GM23338 (cell line): Measurements from ENCODE around the gene ZNF711. TPM values are rescaled to one million over a fixed set of nuclear protein-coding genes. Genes with fewer than 3 reads are reported as not detected.

Experiments used
- ATAC-seq: fragments of 200-7000 bp; cut with Tn5 transposase; 3 replicates; pipeline ENCODE4 v1.9.1; 2020
- DNase-seq: peaks from one replicate; pipeline ENCODE4 v3.0.0-alpha.2; 2015; ENCODE audit warnings: low spot score
- H2AFZ ChIP-seq: fragments of 200-600 bp; sonication (generic); 2 replicates; pipeline ENCODE4 v1.8.0; 2016; ENCODE audit warnings: antibody characterized with exemption, mild to moderate bottlenecking, moderate library complexity
- H3F3A ChIP-seq: fragments of 200-600 bp; sonication (generic); replicated peaks from 2 replicates; pipeline ENCODE4 v1.8.0; 2017; ENCODE audit warnings: antibody characterized with exemption, mixed run types, low read depth
- H3K27ac ChIP-seq: fragments of 200-600 bp; sonication (generic); 2 replicates; pipeline ENCODE4 v1.6.1; 2016; ENCODE audit warnings: low read depth
- H3K27me3 ChIP-seq: fragments of 200-600 bp; sonication (generic); 2 replicates; pipeline ENCODE4 v1.8.0; 2016; ENCODE audit warnings: mild to moderate bottlenecking, mixed run types, moderate library complexity; ENCODE audit not compliant: insufficient read depth
- H3K36me3 ChIP-seq: fragments of 200-600 bp; sonication (generic); 2 replicates; pipeline ENCODE4 v1.8.0; 2016; ENCODE audit warnings: mild to moderate bottlenecking; ENCODE audit not compliant: insufficient read depth
- H3K4me1 ChIP-seq: fragments of 200-600 bp; sonication (generic); 2 replicates; pipeline ENCODE4 v1.8.0; 2016; ENCODE audit warnings: mild to moderate bottlenecking, moderate library complexity; ENCODE audit not compliant: insufficient read depth
- H3K4me2 ChIP-seq: fragments of 200-600 bp; sonication (generic); 2 replicates; pipeline ENCODE4 v1.7.1; 2017; ENCODE audit warnings: mixed run types
- H3K4me3 ChIP-seq: fragments of 200-600 bp; sonication (generic); 2 replicates; pipeline ENCODE4 v1.6.1; 2016; ENCODE audit warnings: mixed run types
- H3K79me2 ChIP-seq: fragments of 200-600 bp; sonication (generic); replicated peaks from 2 replicates; pipeline ENCODE4 v1.8.0; 2017; ENCODE audit warnings: mild to moderate bottlenecking; ENCODE audit not compliant: insufficient read depth
- H3K9me2 ChIP-seq: fragments of 200-600 bp; sonication (generic); 2 replicates; pipeline ENCODE4 v1.8.0; 2017; ENCODE audit not compliant: insufficient read depth
- H4K20me1 ChIP-seq: fragments of 200-600 bp; sonication (generic); replicated peaks from 2 replicates; pipeline ENCODE4 v1.8.0; 2017; ENCODE audit warnings: mild to moderate bottlenecking; ENCODE audit not compliant: insufficient read depth
- H3K27ac Mint-ChIP-seq: 2 replicates; pipeline ENCODE4 v1.8.0; 2020; ENCODE audit warnings: inconsistent platforms, mild to moderate bottlenecking, moderate library complexity, mixed read lengths
- H3K27me3 Mint-ChIP-seq: 3 replicates; pipeline ENCODE4 v1.8.0; 2022; ENCODE audit warnings: low read depth, mild to moderate bottlenecking, moderate library complexity, mixed read lengths, inconsistent platforms; ENCODE audit not compliant: insufficient read depth, poor library complexity
- H3K36me3 Mint-ChIP-seq: 3 replicates; pipeline ENCODE4 v1.8.0; 2021; ENCODE audit warnings: low read depth, mild to moderate bottlenecking, inconsistent platforms, moderate library complexity, mixed read lengths
- H3K4me1 Mint-ChIP-seq: 3 replicates; pipeline ENCODE4 v1.8.0; 2020; ENCODE audit warnings: mild to moderate bottlenecking, inconsistent platforms, mixed read lengths
- H3K4me3 Mint-ChIP-seq: 3 replicates; pipeline ENCODE4 v1.8.0; 2021; ENCODE audit warnings: moderate library complexity, mild to moderate bottlenecking, inconsistent platforms, mixed read lengths
- H3K9me3 Mint-ChIP-seq: 3 replicates; pipeline ENCODE4 v1.8.0; 2020; ENCODE audit warnings: moderate library complexity, mild to moderate bottlenecking, inconsistent platforms, mixed read lengths
- CREB1 ChIP-seq: fragments of 250-450 bp; sonication (Bioruptor Pico); IDR thresholded peaks from 2 replicates; pipeline ENCODE4 v1.5.0; 2020; ENCODE audit warnings: low read depth, mild to moderate bottlenecking, moderate library complexity
- CTCF ChIP-seq, 2 experiments: fragments of 200-600 bp in 1 of 2; sonication (generic) in 1 of 2; conservative IDR thresholded peaks; 2 replicates each; pipeline versions ENCODE4 v1.5.1 to v1.6.1; 2016 to 2017; ENCODE audit warnings: antibody characterized with exemption in 2 of 2, low read depth in 2 of 2, mild to moderate bottlenecking in 2 of 2, moderate library complexity in 1 of 2
- ETS1 ChIP-seq: IDR thresholded peaks from 2 replicates; pipeline ENCODE4 v1.6.1; 2016; ENCODE audit warnings: antibody characterized with exemption
- EZH2 ChIP-seq: fragments of 200-600 bp; sonication (generic); IDR thresholded peaks from one replicate; pipeline ENCODE4 v1.8.0; 2017; ENCODE audit warnings: antibody characterized with exemption, mild to moderate bottlenecking, low read depth; ENCODE audit not compliant: unreplicated experiment
- NANOG ChIP-seq: IDR thresholded peaks from 2 replicates; pipeline ENCODE4 v1.6.1; 2016; ENCODE audit warnings: antibody characterized with exemption, borderline replicate concordance
- POLR2AphosphoS5 ChIP-seq: IDR thresholded peaks from 2 replicates; pipeline ENCODE4 v1.6.1; 2016; ENCODE audit warnings: antibody characterized with exemption, low read depth
- REST ChIP-seq: IDR thresholded peaks from one replicate; pipeline ENCODE4 v1.6.1; 2018; ENCODE audit warnings: antibody characterized with exemption; ENCODE audit not compliant: unreplicated experiment
- STAT1 ChIP-seq: IDR thresholded peaks from one replicate; pipeline ENCODE4 v1.6.1; 2016; ENCODE audit warnings: antibody characterized with exemption; ENCODE audit not compliant: unreplicated experiment
- ZNF462 ChIP-seq: fragments of 250-450 bp; sonication (Bioruptor Pico); IDR thresholded peaks from 2 replicates; pipeline ENCODE4 v1.5.0; 2020; ENCODE audit warnings: mild to moderate bottlenecking, moderate library complexity
- polyA plus RNA-seq: library from polyadenylated mRNA; unstranded; fragments of >200 nt; fragmentation: Nextera tagmentation; extraction: Ambion mirVana; gene quantifications from 2 replicates; pipeline ENCODE4 v1.2.1, GENCODE V29; 2016
- total RNA-seq: library from RNA; depleted of rRNA; stranded (reverse); fragments of >200 nt; shearing (Covaris generic); gene quantifications from 2 replicates; pipeline ENCODE4 v1.2.3, GENCODE V29; 2014

ZNF711 gene
- total and polyA plus RNA-seq, 2 experiments from 2014 or later, result 12.2 to 20.0 TPM

- TF ChIP-seq CTCF (conservative IDR thresholded peaks at IDR 0.05; ENCODE audit: low read depth in 2 of 2), result no peak
- no peak for TF ChIP-seq REST
- TF ChIP-seq NANOG, result no peak
- TF ChIP-seq EZH2, result no peak
- TF ChIP-seq STAT1, result no peak
Observed at GRCh38 chrX:85196319-85196718, 47.5 kb upstream of the ZNF711 start (continued).

GRCh38 chrX:85203461-85203970, 40.3 kb upstream of the ZNF711 start:
- Mint-ChIP-seq H3K27me3 (no peaks in the 10 kb centered on the region), H3K4me1 (no peaks in the 10 kb centered on the region), H3K27ac (no peak overlapping the region), H3K36me3 (no peaks in the 10 kb centered on the region), H3K9me3 (no peaks in the 10 kb centered on the region), H3K4me3 (no peak overlapping the region)
- H2AFZ ChIP-seq, result no peak overlapping the region
- no peaks in the 10 kb centered on the region for H3K36me3 ChIP-seq
- H3K79me2 ChIP-seq, result no peaks in the 10 kb centered on the region
- H3K4me2 ChIP-seq, result no peak overlapping the region
- no peak for DNase-seq
- H4K20me1 ChIP-seq, result no peaks in the 10 kb centered on the region
- H3F3A ChIP-seq, result no peaks in the 10 kb centered on the region
- H3K9me2 ChIP-seq, result no peaks in the 10 kb centered on the region
- no peak for ATAC-seq
- no peaks in the 10 kb centered on the region for H3K27me3 ChIP-seq
- H3K4me3 ChIP-seq, result no peak overlapping the region
- H3K27ac ChIP-seq, result no peak overlapping the region
- no peaks in the 10 kb centered on the region for H3K4me1 ChIP-seq
- TF ChIP-seq EZH2 (no peak), ETS1 (no peak), ZNF462 (CRISPR knock-in tag) (no peak), CREB1 (no peak), CTCF (conservative IDR thresholded peaks at IDR 0.05; ENCODE audit: low read depth in 2 of 2) (no peak), POLR2AphosphoS5 (no peak)
